SK-N-SH (cell line): ENCODE data around the gene POU2F1. TPM values are rescaled to one million over a fixed set of nuclear protein-coding genes. Genes with fewer than 3 reads are reported as not detected.

Experiments
- CTCF ChIA-PET: fragments of 300-600, 350-600 bp; formaldehyde crosslinking; extraction: SDS; loops from one replicate; lab custom pipeline; 2021; lab: Yijun Ruan, JAX
- POLR2A ChIA-PET: fragments of 350-600 bp; sonication (Branson Sonifier 250); formaldehyde crosslinking; extraction: SDS; loops from one replicate; lab custom pipeline; 2020; ENCODE audit warnings: antibody characterized with exemption, inconsistent platforms; lab: Yijun Ruan, JAX
- DNase-seq: peaks from one replicate; pipeline ENCODE4 v3.0.0; 2012
- H2AFZ ChIP-seq: fragments of 200-600 bp; sonication (generic); 2 replicates; pipeline ENCODE4 v1.8.1; 2016; ENCODE audit warnings: antibody characterized with exemption, mild to moderate bottlenecking, low read depth
- H3F3A ChIP-seq: fragments of 200-600 bp; sonication (generic); replicated peaks from 2 replicates; pipeline ENCODE3; 2016; ENCODE audit warnings: antibody characterized with exemption, mild to moderate bottlenecking; ENCODE audit not compliant: insufficient read depth
- H3K27ac ChIP-seq, 2 experiments: fragments of 200-500 bp in 1 of 2; fragments of 200-600 bp in 1 of 2; sonication (Bioruptor generic) in 1 of 2; sonication (generic), shearing (Covaris generic) in 1 of 2; 2 replicates each; pipeline versions ENCODE4 v1.5.1 to v1.6.1; 2014 to 2016; ENCODE audit warnings: low read depth in 2 of 2, inconsistent platforms in 1 of 2, low read length in 1 of 2, mild to moderate bottlenecking in 1 of 2, mixed read lengths in 1 of 2
- H3K27me3 ChIP-seq: fragments of 200-600 bp; sonication (generic), shearing (Covaris generic); 2 replicates; pipeline ENCODE4 v1.6.1; 2016; ENCODE audit warnings: mixed run types; ENCODE audit not compliant: insufficient read depth
- H3K36me3 ChIP-seq, 2 experiments: fragments of 200-500 bp in 1 of 2; fragments of 200-600 bp in 1 of 2; sonication (Bioruptor generic) in 1 of 2; sonication (generic) in 1 of 2; replicated peaks in 1 of 2; 2 replicates each; pipeline versions ENCODE3 to v1.5.1; 2014 to 2016; ENCODE audit warnings: low read length in 1 of 2, mild to moderate bottlenecking in 1 of 2; ENCODE audit not compliant: insufficient read depth in 2 of 2, control insufficient read depth in 1 of 2
- H3K4me1 ChIP-seq, 2 experiments: fragments of 200-500 bp in 1 of 2; fragments of 200-600 bp in 1 of 2; sonication (Bioruptor generic) in 1 of 2; sonication (generic), shearing (Covaris generic) in 1 of 2; 2 replicates each; pipeline versions ENCODE4 v1.5.1 to v1.6.1; 2014 to 2016; ENCODE audit warnings: low read depth in 1 of 2, low read length in 1 of 2, mixed run types in 1 of 2; ENCODE audit not compliant: insufficient read depth in 2 of 2, control insufficient read depth in 1 of 2
- H3K4me2 ChIP-seq: fragments of 200-600 bp; sonication (generic), shearing (Covaris generic); 2 replicates; pipeline ENCODE4 v1.6.1; 2017; ENCODE audit warnings: mixed run types
- H3K4me3 ChIP-seq, 2 experiments: fragments of 200-500 bp in 1 of 2; fragments of 200-600 bp in 1 of 2; sonication (Bioruptor generic) in 1 of 2; sonication (generic), shearing (Covaris generic) in 1 of 2; 2 replicates each; pipeline versions ENCODE4 v1.5.1 to v1.8.1; 2014 to 2016; ENCODE audit warnings: low read depth in 2 of 2, inconsistent platforms in 1 of 2, low read length in 1 of 2, mild to moderate bottlenecking in 1 of 2, mixed read lengths in 1 of 2, moderate library complexity in 1 of 2
- H3K79me2 ChIP-seq: fragments of 200-600 bp; sonication (generic); 2 replicates; pipeline ENCODE4 v1.8.1; 2017; ENCODE audit warnings: mild to moderate bottlenecking; ENCODE audit not compliant: insufficient read depth
- H3K9ac ChIP-seq: fragments of 200-600 bp; sonication (generic); 2 replicates; pipeline ENCODE4 v1.6.1; 2017; ENCODE audit warnings: mixed run types
- H3K9me2 ChIP-seq: fragments of 200-600 bp; sonication (generic); 2 replicates; pipeline ENCODE4 v1.6.1; 2017; ENCODE audit warnings: mixed run types
- H3K9me3 ChIP-seq: fragments of 200-600 bp; sonication (generic); 2 replicates; pipeline ENCODE4 v1.6.1; 2017; ENCODE audit warnings: mixed run types, mild to moderate bottlenecking, moderate library complexity
- H4K20me1 ChIP-seq: fragments of 200-600 bp; sonication (generic); 2 replicates; pipeline ENCODE4 v1.6.1; 2017; ENCODE audit warnings: mild to moderate bottlenecking, mixed run types; ENCODE audit not compliant: insufficient read depth
- ELF1 ChIP-seq: IDR thresholded peaks from 2 replicates; pipeline ENCODE4 v1.4.0; 2012
- EP300 ChIP-seq, 2 experiments: IDR thresholded peaks; 2 replicates each; pipeline versions ENCODE4 v1.4.0 to v1.6.1; 2012; ENCODE audit warnings: borderline replicate concordance in 1 of 2, low read depth in 1 of 2, low read length in 1 of 2
- FOXM1 ChIP-seq: IDR thresholded peaks from 2 replicates; pipeline ENCODE4 v1.4.0; 2012; ENCODE audit warnings: low read depth, mild to moderate bottlenecking
- MAX ChIP-seq: IDR thresholded peaks from 2 replicates; pipeline ENCODE4 v1.4.0; 2012; ENCODE audit warnings: low read depth
- RAD21 ChIP-seq: IDR thresholded peaks from 2 replicates; pipeline ENCODE4 v1.6.1; 2012; ENCODE audit warnings: mild to moderate bottlenecking, low read length
- RFX5 ChIP-seq: IDR thresholded peaks from 2 replicates; pipeline ENCODE4 v1.6.1; 2012; ENCODE audit warnings: mild to moderate bottlenecking, improper control_type of control experiment, low read length
- USF1 ChIP-seq: IDR thresholded peaks from 2 replicates; pipeline ENCODE4 v1.4.0; 2012; ENCODE audit warnings: low read depth, borderline replicate concordance
- WGBS: methylation state at CpG from one replicate; pipeline ENCODE4 v1.1.6; 2017; ENCODE audit warnings: low lambda C conversion rate; 5-methylcytosine and 5-hydroxymethylcytosine counted together
- polyA plus RNA-seq, 3 experiments: library from polyadenylated mRNA; depleted of rRNA; stranded (reverse); fragments of >200 nt; gene quantifications; 2 replicates each; pipeline ENCODE4 v1.2.3, GENCODE V29; 2012
- TF ChIP-seq, protein P1 (sequence below): IDR thresholded peaks from 2 replicates; pipeline ENCODE4; 2012

The POU2F1 gene
- polyA plus RNA-seq, 1 of the 3 experiments (the other 2 are of a cell fraction), result 1.2 TPM

GRCh38 chr1:167270349-167271092, 49.8 kb downstream of the POU2F1 start:
- 100% methylated on average over 1 of the region's 1 CpG for WGBS
- DNase-seq, result no peak
- Histone ChIP-seq H3K4me3 (no peak overlapping the region), H3K36me3 (no peaks in the 10 kb centered on the region), H3K4me2 (no peak overlapping the region), H3K27me3 (no peaks in the 10 kb centered on the region), H2AFZ (no peak overlapping the region; the same call in 1 of the 2 replicates), H3K79me2 (peaks cover 21% of the 10 kb centered on the region; the same call in 1 of the 2 replicates), H3K27ac (no peak overlapping the region), H3K9ac (no peak overlapping the region), H4K20me1 (peaks cover 14% of the 10 kb centered on the region), H3F3A (no peaks in the 10 kb centered on the region), H3K9me2 (no peaks in the 10 kb centered on the region), H3K4me1 (peaks cover 5 to 8% of the 10 kb centered on the region in 2 experiments; a peak in 3 of 4 replicates), H3K9me3 (no peaks in the 10 kb centered on the region)
- no peak for TF ChIP-seq ELF1
- TF ChIP-seq EP300 (IDR thresholded peaks at IDR 0.05; ENCODE audit: borderline replicate concordance in 1 of 2, low read depth in 1 of 2, low read length in 1 of 2), result no peak
- TF ChIP-seq USF1, result no peak
- TF ChIP-seq RFX5, result no peak
- TF ChIP-seq MAX, result no peak
- TF ChIP-seq, protein P1, sequence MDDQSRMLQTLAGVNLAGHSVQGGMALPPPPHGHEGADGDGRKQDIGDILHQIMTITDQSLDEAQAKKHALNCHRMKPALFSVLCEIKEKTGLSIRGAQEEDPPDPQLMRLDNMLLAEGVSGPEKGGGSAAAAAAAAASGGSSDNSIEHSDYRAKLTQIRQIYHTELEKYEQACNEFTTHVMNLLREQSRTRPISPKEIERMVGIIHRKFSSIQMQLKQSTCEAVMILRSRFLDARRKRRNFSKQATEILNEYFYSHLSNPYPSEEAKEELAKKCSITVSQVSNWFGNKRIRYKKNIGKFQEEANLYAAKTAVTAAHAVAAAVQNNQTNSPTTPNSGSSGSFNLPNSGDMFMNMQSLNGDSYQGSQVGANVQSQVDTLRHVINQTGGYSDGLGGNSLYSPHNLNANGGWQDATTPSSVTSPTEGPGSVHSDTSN, result no peak
- CTCF ChIA-PET, result interaction anchor here (0.6 to 6.4 kb wide), 8 partner anchors 10 to 417 kb away, joined by 3 to 110 read pairs (median 4); no protein-coding TSS in a partner anchor
- POLR2A ChIA-PET, result interaction anchor here (1.0 kb wide), 1 partner anchor 18 kb away, joined by 3 read pairs; no protein-coding TSS in a partner anchor

DNA sequence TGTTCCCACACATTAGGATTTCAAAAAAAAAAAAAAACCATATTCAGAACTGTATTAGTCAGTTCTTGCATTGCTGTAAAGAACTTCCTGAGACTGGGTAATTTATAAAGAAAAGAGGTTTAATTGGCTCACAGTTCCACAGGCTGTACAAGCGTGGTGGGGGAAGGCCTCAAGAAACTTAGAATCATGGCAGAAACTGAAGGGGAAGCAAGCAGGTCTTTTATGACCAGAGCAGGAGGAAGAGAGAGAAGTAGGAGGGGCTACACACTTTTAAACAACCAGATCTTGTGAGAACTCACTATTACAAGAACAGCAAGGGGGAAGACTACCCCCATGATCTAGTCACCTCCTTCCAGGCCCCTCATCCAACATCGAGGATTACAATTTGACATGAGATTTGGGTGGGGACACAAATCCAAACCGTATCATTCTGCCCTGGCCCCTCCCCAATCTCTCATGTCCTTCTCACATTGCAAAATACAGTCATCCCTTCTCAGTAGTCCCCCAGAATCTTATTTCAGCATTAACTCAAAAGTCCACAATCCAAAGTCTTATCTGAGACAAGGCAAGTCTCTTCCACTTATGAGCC, 51.8 kb downstream of the POU2F1 start:
- H2AFZ ChIP-seq, result no peak overlapping the region
- no peak overlapping the region for H3K4me3 ChIP-seq
- no peaks in the 10 kb centered on the region for H3F3A ChIP-seq
- peaks cover 5 to 8% of the 10 kb centered on the region in 2 experiments; a peak in 3 of 4 replicates for H3K4me1 ChIP-seq
- no peak overlapping the region for H3K27ac ChIP-seq
- H3K9me3 ChIP-seq, result no peaks in the 10 kb centered on the region
- WGBS, result 94% methylated on average over 3 of the region's 3 CpGs
- H3K9ac ChIP-seq, result no peak overlapping the region
- H3K4me2 ChIP-seq, result no peak overlapping the region
- CTCF ChIA-PET, result no interaction called here
- H3K27me3 ChIP-seq, result no peaks in the 10 kb centered on the region
- POLR2A ChIA-PET, result no interaction called here
- H4K20me1 ChIP-seq, result peaks cover 5% of the 10 kb centered on the region
- no peaks in the 10 kb centered on the region for H3K36me3 ChIP-seq
- peaks cover 21% of the 10 kb centered on the region; the same call in 1 of the 2 replicates for H3K79me2 ChIP-seq
- no peaks in the 10 kb centered on the region for H3K9me2 ChIP-seq
- no peak for TF ChIP-seq RAD21
- TF ChIP-seq FOXM1, result no peak
- TF ChIP-seq, all 33 proteins: peak for 0
- DNase-seq, result no peak
